NT2/D1 (cell line): ENCODE results near the gene AFDN.
"Not testable (repeated sequence)": the region's sequence is repeated elsewhere in the genome, so short reads cannot be mapped to it uniquely, and the experiment has no call there.

ENCODE experiments used
- DNase-seq: peaks from one replicate; pipeline ENCODE4 v3.0.0-alpha.2; 2011; ENCODE audit warnings: low read depth, low spot score
- H3K27me3 ChIP-seq: 2 replicates; pipeline ENCODE4 v1.6.0; 2011; ENCODE audit warnings: mild to moderate bottlenecking; ENCODE audit not compliant: insufficient read length, insufficient read depth
- H3K36me3 ChIP-seq: 2 replicates; pipeline ENCODE4 v1.6.1; 2011; ENCODE audit warnings: mild to moderate bottlenecking, low read length, mixed read lengths; ENCODE audit not compliant: insufficient read depth, insufficient read length
- H3K4me1 ChIP-seq: 2 replicates; pipeline ENCODE4 v1.5.1; 2011; ENCODE audit not compliant: insufficient read depth, insufficient read length
- H3K4me3 ChIP-seq: 2 replicates; pipeline ENCODE4 v1.5.1; 2011; ENCODE audit warnings: low read depth; ENCODE audit not compliant: insufficient read length
- H3K9ac ChIP-seq: 2 replicates; pipeline ENCODE4 v1.6.0; 2011; ENCODE audit warnings: low read depth; ENCODE audit not compliant: insufficient read length
- H3K9me3 ChIP-seq: 2 replicates; pipeline ENCODE4 v1.5.1; 2011; ENCODE audit warnings: mild to moderate bottlenecking, low read length; ENCODE audit not compliant: insufficient read depth
- SUZ12 ChIP-seq: IDR thresholded peaks from 2 replicates; pipeline ENCODE4 v1.6.1; 2011; ENCODE audit not compliant: insufficient read length, insufficient read depth; ENCODE audit errors: extremely low read depth
- YY1 ChIP-seq: IDR thresholded peaks from 2 replicates; pipeline ENCODE4 v1.6.1; 2011; ENCODE audit not compliant: insufficient read length, insufficient read depth
- ZNF274 ChIP-seq: IDR thresholded peaks from 2 replicates; pipeline ENCODE4 v1.6.1; 2011; ENCODE audit warnings: mild to moderate bottlenecking, low read depth, low read length

The AFDN gene

DNA sequence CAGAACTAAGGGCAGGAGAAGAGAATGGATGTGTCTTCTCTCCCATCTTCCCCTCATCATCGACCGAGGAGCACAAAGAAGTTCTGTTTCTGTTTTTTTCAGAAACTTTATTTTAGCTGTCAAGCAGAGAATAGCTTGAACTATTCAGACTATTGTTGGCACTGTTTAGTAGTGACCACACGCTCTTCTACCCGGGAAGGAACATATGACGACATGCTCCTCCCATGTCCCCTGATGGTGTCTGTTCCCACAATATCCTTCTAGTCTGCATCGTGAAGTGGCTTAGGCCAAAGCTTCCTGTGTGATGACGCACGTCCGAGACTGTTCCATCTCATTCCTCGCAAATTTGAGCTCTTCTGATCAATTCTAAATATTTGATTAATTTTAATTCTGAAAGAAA lies 143.5 kb downstream of the AFDN start:
- Histone ChIP-seq H3K9ac (no peak overlapping the region), H3K9me3 (no peaks in the 10 kb centered on the region), H3K4me3 (no peak overlapping the region), H3K4me1 (no peaks in the 10 kb centered on the region), H3K36me3 (peaks cover 43% of the 10 kb centered on the region), H3K27me3 (no peaks in the 10 kb centered on the region)
- TF ChIP-seq SUZ12 (no peak), YY1 (no peak), ZNF274 (no peak)
- DNase-seq, result no peak

DNA sequence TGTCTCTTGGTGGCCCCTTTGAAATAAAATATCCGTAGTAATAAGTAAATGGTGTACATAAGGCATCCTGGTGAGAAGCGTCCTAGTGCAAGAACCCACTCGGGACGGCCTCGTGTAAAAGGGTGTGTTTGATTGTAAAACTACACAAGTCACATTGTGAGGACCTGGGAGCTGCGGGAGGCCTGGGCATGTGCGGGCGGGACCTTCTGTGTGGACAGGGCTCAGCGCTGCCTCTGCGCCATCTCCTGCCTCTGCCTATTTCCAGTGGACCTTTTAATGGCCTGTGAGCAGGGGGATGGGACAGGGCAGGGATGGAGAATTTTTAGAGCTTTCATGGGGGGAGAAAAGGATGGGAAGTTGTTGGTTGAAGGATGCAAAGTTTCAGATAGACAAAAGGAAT lies 145.5 kb downstream of the AFDN start:
- TF ChIP-seq SUZ12 (no peak), YY1 (no peak), ZNF274 (no peak)
- Histone ChIP-seq H3K4me3 (no peak overlapping the region), H3K4me1 (peaks cover 3% of the 10 kb centered on the region), H3K9me3 (no peaks in the 10 kb centered on the region; the same call in 1 of the 2 replicates), H3K36me3 (peaks cover 32% of the 10 kb centered on the region), H3K27me3 (no peaks in the 10 kb centered on the region), H3K9ac (no peak overlapping the region)
- no peak for DNase-seq

DNA sequence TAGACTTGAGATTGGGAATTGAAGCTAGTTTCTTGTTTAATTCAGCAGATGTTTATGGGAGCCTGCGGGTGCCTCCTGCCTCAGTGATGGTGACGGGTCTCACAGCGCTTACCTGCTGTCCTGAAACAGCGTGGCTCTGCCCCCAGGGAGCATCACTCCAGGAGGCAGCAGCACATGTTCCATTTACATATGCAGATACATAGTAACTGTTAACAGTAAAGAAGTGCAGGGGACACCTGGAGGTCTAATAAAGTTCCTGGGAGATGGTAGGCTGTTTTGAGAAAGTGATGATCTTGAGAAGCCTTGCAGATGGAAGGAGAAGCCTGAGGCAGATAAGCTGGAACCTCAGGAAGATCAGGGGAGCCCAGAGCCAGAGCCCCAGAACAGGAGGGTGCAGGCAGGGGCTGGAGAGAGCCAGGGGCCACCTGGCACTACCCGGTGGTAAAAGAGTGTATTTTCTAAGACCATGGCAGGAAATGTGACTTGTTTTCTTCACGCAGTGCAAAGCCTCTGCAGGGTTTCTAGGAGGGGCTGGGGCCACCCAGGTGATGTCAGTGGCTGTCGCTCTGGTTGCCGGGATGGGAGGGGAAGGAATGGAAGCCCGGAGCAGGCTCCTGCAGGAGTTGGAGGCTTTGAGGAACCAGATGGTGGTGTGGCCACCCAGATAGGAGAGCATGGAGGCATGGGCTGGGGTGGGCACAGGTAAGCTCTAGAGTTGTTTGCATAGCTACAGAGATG lies 146.6 kb downstream of the AFDN start:
- DNase-seq, result no peak
- Histone ChIP-seq H3K9me3 (no peaks in the 10 kb centered on the region; the same call in 1 of the 2 replicates), H3K4me3 (no peak overlapping the region), H3K9ac (no peak overlapping the region), H3K4me1 (peaks cover 5% of the 10 kb centered on the region), H3K36me3 (peaks cover 27% of the 10 kb centered on the region), H3K27me3 (no peaks in the 10 kb centered on the region)
- TF ChIP-seq YY1 (no peak), SUZ12 (no peak), ZNF274 (no peak)

DNA sequence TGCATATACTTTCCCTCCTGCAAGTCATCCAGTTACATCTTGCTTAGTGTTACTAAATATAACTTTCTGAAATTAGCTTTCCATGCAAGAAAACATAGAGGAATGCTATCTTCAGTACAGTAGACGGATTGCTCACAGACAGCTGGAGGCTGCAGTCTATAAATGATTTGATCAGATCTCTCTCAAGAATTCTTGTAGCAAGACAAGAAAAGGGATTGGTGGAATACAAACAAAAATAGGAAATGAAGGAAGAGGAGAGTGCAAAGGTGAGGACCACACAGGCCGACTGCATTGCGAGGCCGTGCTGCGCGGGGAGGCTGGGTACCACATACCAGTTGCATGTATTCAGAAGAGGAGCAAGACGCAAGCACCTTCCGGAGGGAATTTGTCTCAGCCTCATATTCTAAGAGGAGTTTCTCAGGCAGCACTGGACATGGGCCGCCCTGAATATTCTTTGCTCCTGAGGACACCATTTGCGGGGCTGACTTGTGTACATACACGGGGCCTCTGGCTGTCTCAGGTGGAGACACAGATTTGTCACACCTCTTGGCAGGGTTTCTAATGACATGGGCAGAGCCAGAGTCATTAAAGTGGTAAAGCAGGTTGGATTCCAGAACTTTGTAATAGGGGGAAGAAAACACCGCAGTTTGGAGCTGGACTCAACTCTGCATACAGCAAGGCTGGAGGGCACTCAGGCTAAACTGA lies 148.1 kb downstream of the AFDN start:
- peaks cover 13% of the 10 kb centered on the region for H3K36me3 ChIP-seq
- no peak for TF ChIP-seq ZNF274
- no peak for TF ChIP-seq YY1
- TF ChIP-seq SUZ12, result no peak
- DNase-seq, result no peak
- H3K9me3 ChIP-seq, result no peaks in the 10 kb centered on the region; the same call in 1 of the 2 replicates
- H3K4me1 ChIP-seq, result peaks cover 5% of the 10 kb centered on the region
- H3K4me3 ChIP-seq, result no peak overlapping the region
- H3K9ac ChIP-seq, result no peak overlapping the region
- no peaks in the 10 kb centered on the region for H3K27me3 ChIP-seq

DNA sequence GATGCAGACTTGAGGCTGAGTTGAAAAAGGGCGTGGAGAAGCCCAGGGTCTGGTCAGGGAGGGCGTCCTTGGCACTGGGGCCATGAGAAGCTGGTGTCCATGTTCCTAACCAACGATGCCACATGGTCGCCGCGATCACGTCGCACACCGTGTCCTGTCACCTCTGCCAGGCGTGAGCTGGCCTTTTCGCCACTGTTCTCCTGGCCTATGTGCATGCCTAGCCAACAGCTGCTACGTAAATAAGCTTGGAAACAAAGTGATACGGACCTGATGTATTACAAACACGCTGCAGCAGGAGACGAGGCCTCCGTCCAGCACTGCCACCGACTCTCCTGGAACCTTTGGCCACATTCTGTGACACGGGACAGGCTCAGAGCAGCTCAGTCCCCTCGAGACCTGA lies 148.7 kb downstream of the AFDN start:
- peaks cover 5% of the 10 kb centered on the region for H3K4me1 ChIP-seq
- H3K4me3 ChIP-seq, result no peak overlapping the region
- no peak overlapping the region for H3K9ac ChIP-seq
- no peak for TF ChIP-seq YY1
- no peak for TF ChIP-seq ZNF274
- TF ChIP-seq SUZ12, result no peak
- H3K27me3 ChIP-seq, result no peaks in the 10 kb centered on the region
- DNase-seq, result no peak
- H3K9me3 ChIP-seq, result no peaks in the 10 kb centered on the region; the same call in 1 of the 2 replicates
- peaks cover 7% of the 10 kb centered on the region for H3K36me3 ChIP-seq

DNA sequence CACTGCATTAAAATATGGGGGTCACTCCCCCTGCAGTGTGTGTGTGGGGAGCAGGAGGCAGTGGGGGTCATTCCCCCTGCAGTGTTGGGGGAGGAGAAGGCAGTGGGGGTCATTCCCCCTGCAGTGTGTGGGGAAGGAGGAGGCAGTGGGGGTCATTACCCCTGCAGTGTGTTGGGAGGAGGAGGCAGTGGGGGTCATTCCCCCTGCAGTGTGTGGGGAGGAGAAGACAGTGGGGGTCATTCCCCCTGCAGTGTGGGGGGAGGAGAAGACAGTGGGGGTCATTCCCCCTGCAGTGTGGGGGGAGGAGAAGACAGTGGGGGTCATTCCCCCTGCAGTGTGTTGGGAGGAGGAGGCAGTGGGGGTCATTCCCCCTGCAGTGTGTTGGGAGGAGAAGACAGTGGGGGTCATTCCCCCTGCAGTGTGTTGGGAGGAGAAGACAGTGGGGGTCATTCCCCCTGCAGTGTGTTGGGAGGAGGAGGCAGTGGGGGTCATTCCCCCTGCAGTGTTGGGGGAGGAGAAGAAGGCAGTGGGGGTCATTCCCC lies 149.5 kb downstream of the AFDN start:
- H3K9me3 ChIP-seq, H3K27me3 ChIP-seq, H3K4me1 ChIP-seq, DNase-seq, H3K4me3 ChIP-seq, H3K9ac ChIP-seq, H3K36me3 ChIP-seq: not testable (repeated sequence)

DNA sequence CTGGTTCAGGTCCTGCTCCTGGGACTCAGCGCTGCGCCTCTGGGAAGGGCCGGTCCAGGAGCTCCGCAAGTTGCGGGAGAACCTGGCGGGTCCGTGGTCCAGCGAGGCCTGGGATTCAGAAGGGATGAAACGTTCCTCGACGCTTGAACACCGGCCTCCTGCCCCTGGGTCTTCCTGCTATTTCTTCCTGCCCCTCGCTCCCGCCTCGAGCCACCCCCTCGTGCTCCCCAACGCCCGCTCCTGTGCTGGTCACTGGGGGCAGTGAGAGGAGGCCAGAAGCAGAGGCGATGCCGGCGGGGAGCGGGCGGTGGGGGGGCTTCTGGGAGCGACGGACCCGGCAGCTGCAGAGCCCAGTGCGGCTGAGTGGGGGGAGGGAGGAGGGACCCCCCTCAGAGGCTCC lies 150.0 kb downstream of the AFDN start:
- H3K4me3 ChIP-seq, result no peak overlapping the region
- H3K9ac ChIP-seq, result no peak overlapping the region
- DNase-seq, result no peak
- H3K27me3 ChIP-seq, result no peaks in the 10 kb centered on the region
- H3K9me3 ChIP-seq, result no peaks in the 10 kb centered on the region; the same call in 1 of the 2 replicates
- H3K36me3 ChIP-seq, result peaks cover 7% of the 10 kb centered on the region
- H3K4me1 ChIP-seq, result peaks cover 5% of the 10 kb centered on the region
- TF ChIP-seq YY1 (no peak), SUZ12 (no peak), ZNF274 (no peak)
